ENCODE measurements around the gene NEUROG2.

GRCh38 chr4:112546476-112546875, 30.5 kb upstream of the NEUROG2 start:
- no peak for TF ChIP-seq ZNF431 (CRISPR knock-in tag; IDR thresholded peaks at IDR 0.05)
- TF ChIP-seq POLR2AphosphoS5 (IDR thresholded peaks at IDR 0.05; ENCODE audit: control insufficient read depth, insufficient read depth, low read depth, low read length), result no peak
- no peak for TF ChIP-seq FOXO4 (CRISPR knock-in tag; IDR thresholded peaks at IDR 0.05)
- TF ChIP-seq ZNF124 (CRISPR knock-in tag; IDR thresholded peaks at IDR 0.05), result no peak

All from K562 (cell line).